ENCODE results near the gene C1QTNF8. TPM values are rescaled to one million over a fixed set of nuclear protein-coding genes. Genes with fewer than 3 reads are reported as not detected.

C1QTNF8 gene
- total RNA-seq = not detected in 2 replicates

GRCh38 chr16:1096169-1097082 lies at the start of gene C1QTNF8:
C1QTNF8 (minus strand) TSS chr16:1096244; CDS start chr16:1094922, 1,322 bp downstream.

GRCh38 chr16:1072526-1073261 lies 23.4 kb downstream of the C1QTNF8 start, which contains the start of gene SSTR5:
SSTR5 (plus strand) TSS chr16:1072747; CDS start chr16:1078869, 6,122 bp downstream.

Other genes starting within 250 kb of the C1QTNF8 start
- gene LMF1, start 125.3 kb downstream of the C1QTNF8 start, total RNA-seq = 11.1 and 18.0 TPM in 2 replicates
- gene SOX8, start 114.5 kb downstream of the C1QTNF8 start, total RNA-seq = under 0.01 and 0.78 TPM in 2 replicates
- not detected in 2 replicates for gene SSTR5, start 23.5 kb downstream of the C1QTNF8 start, total RNA-seq
- gene CACNA1H, start 56.9 kb upstream of the C1QTNF8 start, total RNA-seq = under 0.01 and 0.20 TPM in 2 replicates
- gene TPSG1, start 129.0 kb upstream of the C1QTNF8 start, total RNA-seq = not detected in 2 replicates
- gene TPSB2, start 133.9 kb upstream of the C1QTNF8 start, total RNA-seq = not detected in 2 replicates
- gene TPSAB1, start 144.5 kb upstream of the C1QTNF8 start, total RNA-seq = not detected in 2 replicates
- gene TPSD1, start 159.8 kb upstream of the C1QTNF8 start, total RNA-seq = not detected in 2 replicates
- 46.7 and 58.3 TPM in 2 replicates for gene UBE2I, start 213.4 kb upstream of the C1QTNF8 start, total RNA-seq
- under 0.01 TPM in 2 replicates for gene BAIAP3, start 237.4 kb upstream of the C1QTNF8 start, total RNA-seq